ENCODE data around the gene MICU2. TPM values are rescaled to one million over a fixed set of nuclear protein-coding genes. Genes with fewer than 3 reads are reported as not detected.
"Not testable (repeated sequence)": the region's sequence is repeated elsewhere in the genome, so short reads cannot be mapped to it uniquely, and the experiment has no call there.

MICU2 gene
- total RNA-seq, 2 experiments from 2014 or later: 28.0 to 30.5 TPM

DNA sequence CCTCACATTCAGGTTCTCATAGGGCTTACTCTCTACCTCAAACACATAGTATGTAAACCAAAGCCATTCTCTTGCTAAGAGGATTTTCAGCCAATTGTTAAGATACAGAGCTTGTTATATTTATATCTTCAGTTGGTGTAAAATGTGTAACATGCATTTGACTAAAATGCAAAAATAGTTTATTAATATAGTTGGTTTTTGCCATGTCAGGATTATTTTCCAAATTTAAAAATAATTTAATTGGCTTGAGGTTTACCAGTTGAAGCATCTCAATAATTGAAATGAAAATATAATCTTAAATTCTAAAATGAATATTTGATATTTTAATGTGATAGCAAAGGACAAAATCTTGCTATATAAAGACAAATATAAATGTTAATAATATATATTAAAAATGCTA lies 7.2 kb downstream of the MICU2 start:
- peaks cover 70% of the 10 kb centered on the region for H3K4me1 Mint-ChIP-seq (ENCODE audit: low read depth)
- no peak overlapping the region for H3K4me3 Mint-ChIP-seq
- intact Hi-C loops (cut with micrococcal nuclease): no loop called here
- peaks cover 26% of the 10 kb centered on the region for H3K36me3 Mint-ChIP-seq (ENCODE audit: low read depth)
- ChIA-PET POLR2A (interaction anchor here (1.0 kb wide), 1 partner anchor 16 kb away, joined by 3 read pairs; no protein-coding TSS in a partner anchor), CTCF (no interaction called here)
- H3K27me3 Mint-ChIP-seq: no peaks in the 10 kb centered on the region
- TF ChIP-seq CTCF (IDR thresholded peaks at IDR 0.05): no peak
- H3K9me3 Mint-ChIP-seq: peaks cover 7% of the 10 kb centered on the region
- ATAC-seq: no peak
- DNase-seq: no peak
- H3K27ac Mint-ChIP-seq: no peak overlapping the region

GRCh38 chr13:21595546-21595822 lies 8.5 kb downstream of the MICU2 start:
- no peak for TF ChIP-seq CTCF (IDR thresholded peaks at IDR 0.05)
- peaks cover 72% of the 10 kb centered on the region for H3K4me1 Mint-ChIP-seq (ENCODE audit: low read depth)
- H3K36me3 Mint-ChIP-seq (ENCODE audit: low read depth): peaks cover 20% of the 10 kb centered on the region
- no peaks in the 10 kb centered on the region for H3K27me3 Mint-ChIP-seq
- CTCF ChIA-PET: no interaction called here
- DNase-seq (no peak), ATAC-seq (peak; percentile 39)
- POLR2A ChIA-PET: interaction anchor here (0.7 to 1.7 kb wide), 2 partner anchors 8 to 10 kb away, joined by 3 to 5 read pairs; partner anchors contain the start of gene MICU2
- H3K9me3 Mint-ChIP-seq: peaks cover 7% of the 10 kb centered on the region
- intact Hi-C loops (cut with micrococcal nuclease): no loop called here
- H3K27ac Mint-ChIP-seq: no peak overlapping the region
- no peak overlapping the region for H3K4me3 Mint-ChIP-seq

- intact Hi-C loops (cut with micrococcal nuclease): no loop called here
- Mint-ChIP-seq H3K4me3 (no peak overlapping the region), H3K27me3 (no peaks in the 10 kb centered on the region), H3K9me3 (peaks cover 7% of the 10 kb centered on the region), H3K4me1 (ENCODE audit: low read depth) (peaks cover 71% of the 10 kb centered on the region), H3K36me3 (ENCODE audit: low read depth) (peaks cover 18% of the 10 kb centered on the region), H3K27ac (no peak overlapping the region)
- ChIA-PET POLR2A (interaction anchor here (0.7 to 1.7 kb wide), 2 partner anchors 9 to 10 kb away, joined by 3 to 5 read pairs; partner anchors contain the start of gene MICU2), CTCF (interaction anchor here (0.7 to 1.1 kb wide), 2 partner anchors 8 to 13 kb away, joined by 3 read pairs; no protein-coding TSS in a partner anchor)
- TF ChIP-seq CTCF (IDR thresholded peaks at IDR 0.05): no peak
- ATAC-seq (no peak), DNase-seq (no peak)
Observed at GRCh38 chr13:21594715-21595545, 9.0 kb downstream of the MICU2 start.

- POLR2A ChIA-PET: interaction anchor here (1.1 kb wide), 2 partner anchors 8 to 13 kb away, joined by 4 to 5 read pairs; partner anchors contain the start of gene MICU2
- intact Hi-C loops (cut with micrococcal nuclease); H3K4me3 Mint-ChIP-seq; H3K27ac Mint-ChIP-seq; H3K9me3 Mint-ChIP-seq; ATAC-seq; DNase-seq; H3K27me3 Mint-ChIP-seq; CTCF ChIA-PET: not testable (repeated sequence)
- H3K4me1 Mint-ChIP-seq (ENCODE audit: low read depth): peaks cover 71% of the 10 kb centered on the region
- peaks cover 22% of the 10 kb centered on the region for H3K36me3 Mint-ChIP-seq (ENCODE audit: low read depth)
Observed at GRCh38 chr13:21590665-21591456, 13.1 kb downstream of the MICU2 start.

DNA sequence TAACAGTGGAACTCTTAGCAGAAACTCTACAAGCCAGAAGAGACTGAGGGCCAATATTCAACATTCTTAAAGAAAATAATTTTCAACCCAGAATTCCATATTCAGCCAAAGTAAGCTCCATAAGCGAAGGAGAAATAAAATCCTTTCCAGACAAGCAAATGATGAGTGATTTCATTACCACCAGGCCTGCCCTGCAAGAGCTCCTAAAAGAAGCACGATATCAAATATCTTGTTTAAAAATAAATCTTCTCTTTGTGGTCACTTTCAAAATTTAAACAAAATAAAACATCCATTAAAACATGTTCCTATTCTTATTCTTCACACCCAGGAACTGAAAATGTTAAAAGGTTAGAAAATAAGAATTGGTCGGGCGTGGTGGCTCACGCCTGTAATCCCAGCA lies 13.7 kb downstream of the MICU2 start:
- POLR2A ChIA-PET: interaction anchor here (1.1 kb wide), 1 partner anchor 8 kb away, joined by 4 read pairs; no protein-coding TSS in a partner anchor
- CTCF ChIA-PET: no interaction called here
- H3K27me3 Mint-ChIP-seq: no peaks in the 10 kb centered on the region
- DNase-seq (no peak), ATAC-seq (no peak)
- peaks cover 65% of the 10 kb centered on the region for H3K4me1 Mint-ChIP-seq (ENCODE audit: low read depth)
- peaks cover 22% of the 10 kb centered on the region for H3K36me3 Mint-ChIP-seq (ENCODE audit: low read depth)
- TF ChIP-seq CTCF (IDR thresholded peaks at IDR 0.05): no peak
- H3K4me3 Mint-ChIP-seq: no peak overlapping the region
- H3K9me3 Mint-ChIP-seq: peaks cover 9% of the 10 kb centered on the region
- intact Hi-C loops (cut with micrococcal nuclease): no loop called here
- no peak overlapping the region for H3K27ac Mint-ChIP-seq

DNA sequence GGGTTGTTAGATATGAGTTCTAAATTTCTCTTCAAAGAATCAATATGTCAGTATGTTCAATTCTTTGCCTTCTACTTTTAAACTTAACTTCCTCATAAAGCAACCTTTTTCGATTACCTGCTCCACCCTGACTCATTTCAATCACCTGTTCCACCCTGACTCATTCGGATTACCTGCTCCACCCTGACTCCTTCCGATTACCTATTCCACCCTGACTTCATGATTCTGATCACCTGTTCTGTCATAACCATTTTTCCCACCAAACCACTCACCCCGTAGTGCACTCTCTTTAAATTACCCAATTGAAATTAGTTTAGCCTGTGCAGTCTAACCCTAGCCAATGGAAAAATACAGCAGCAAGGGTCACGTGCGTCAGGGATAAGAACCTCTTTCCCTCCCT lies 14.5 kb downstream of the MICU2 start:
- DNase-seq; CTCF ChIA-PET; H3K27ac Mint-ChIP-seq; H3K4me3 Mint-ChIP-seq; H3K27me3 Mint-ChIP-seq; ATAC-seq; POLR2A ChIA-PET; intact Hi-C loops (cut with micrococcal nuclease); H3K9me3 Mint-ChIP-seq: not testable (repeated sequence)
- H3K36me3 Mint-ChIP-seq (ENCODE audit: low read depth): peaks cover 21% of the 10 kb centered on the region
- H3K4me1 Mint-ChIP-seq (ENCODE audit: low read depth): peaks cover 59% of the 10 kb centered on the region

DNA sequence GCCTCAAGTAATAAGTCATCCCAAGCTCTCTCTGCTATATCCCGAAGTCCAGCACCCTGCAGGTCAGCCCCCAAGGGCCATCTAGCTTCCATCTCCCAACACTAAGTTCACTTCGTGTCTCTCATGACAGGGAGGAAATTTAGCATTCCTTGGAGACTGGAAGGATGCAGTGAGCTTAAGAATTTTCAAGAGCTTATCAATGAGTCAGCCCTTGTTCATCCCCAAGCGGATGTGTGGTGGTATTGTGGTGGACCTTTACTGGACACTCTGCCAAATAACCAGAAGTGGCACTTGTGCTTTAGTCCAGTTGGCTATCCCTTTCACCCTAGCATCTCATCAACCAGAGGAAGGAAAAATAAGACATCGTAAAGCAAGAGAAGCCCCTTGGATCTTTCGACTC lies 15.6 kb downstream of the MICU2 start:
- Mint-ChIP-seq H3K4me1 (ENCODE audit: low read depth) (peaks cover 49% of the 10 kb centered on the region), H3K36me3 (ENCODE audit: low read depth) (peaks cover 18% of the 10 kb centered on the region)
- H3K27me3 Mint-ChIP-seq; POLR2A ChIA-PET; H3K4me3 Mint-ChIP-seq; H3K9me3 Mint-ChIP-seq; ATAC-seq; intact Hi-C loops (cut with micrococcal nuclease); CTCF ChIA-PET; DNase-seq; H3K27ac Mint-ChIP-seq: not testable (repeated sequence)

Measured in activated CD8-positive, alpha-beta T cell treated with anti-CD3 and anti-CD28 coated beads for 36 hours (primary cell).